GM12892 (cell line): ENCODE results near the gene NCK2.

Experiments used
- POLR2A ChIP-seq: IDR thresholded peaks from 2 replicates; pipeline ENCODE4 v1.6.1; 2011; ENCODE audit warnings: low read depth, low read length, control low read depth
- POLR2AphosphoS5 ChIP-seq: IDR thresholded peaks from 2 replicates; pipeline ENCODE4 v1.6.1; 2011; ENCODE audit warnings: low read depth, low read length, control low read depth
- TAF1 ChIP-seq: IDR thresholded peaks from 2 replicates; pipeline ENCODE4 v1.6.1; 2011; ENCODE audit warnings: low read depth, mild to moderate bottlenecking, control low read depth, low read length, borderline replicate concordance

GRCh38 chr2:105928086-105928485 lies 183.4 kb downstream of the NCK2 start:
- TF ChIP-seq POLR2AphosphoS5 (no peak), POLR2A (no peak), TAF1 (no peak)
